HG03095 (cell line): ENCODE data around the gene SLC9A9.
"Not testable (repeated sequence)": the region's sequence is repeated elsewhere in the genome, so short reads cannot be mapped to it uniquely, and the experiment has no call there.

Experiments used
- ATAC-seq: cut with Tn5 transposase; IDR thresholded peaks from one replicate; pipeline ENCODE4 v1.9.1; 2021; ENCODE audit warnings: moderate library complexity; ENCODE audit not compliant: unreplicated experiment

Gene SLC9A9

DNA sequence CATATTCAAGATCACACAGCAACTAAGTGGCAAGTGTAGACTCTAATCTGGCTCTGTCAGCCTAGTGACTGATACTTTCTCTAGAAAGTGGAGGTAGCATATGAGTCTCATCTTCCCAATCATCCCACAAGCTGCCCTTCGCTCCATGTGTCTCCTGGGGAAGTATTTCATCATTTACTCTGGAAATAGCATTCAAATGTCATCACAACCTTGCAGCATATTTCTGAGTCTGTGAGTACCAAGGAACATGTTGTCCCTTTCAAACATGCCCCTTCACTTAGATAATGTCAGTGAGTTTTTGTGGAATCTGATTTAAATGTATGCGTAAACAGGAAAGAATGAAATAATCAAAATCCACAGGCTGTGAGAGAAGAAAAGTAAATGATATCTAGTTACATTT lies 322.9 kb downstream of the SLC9A9 start:
- no peak for ATAC-seq

DNA sequence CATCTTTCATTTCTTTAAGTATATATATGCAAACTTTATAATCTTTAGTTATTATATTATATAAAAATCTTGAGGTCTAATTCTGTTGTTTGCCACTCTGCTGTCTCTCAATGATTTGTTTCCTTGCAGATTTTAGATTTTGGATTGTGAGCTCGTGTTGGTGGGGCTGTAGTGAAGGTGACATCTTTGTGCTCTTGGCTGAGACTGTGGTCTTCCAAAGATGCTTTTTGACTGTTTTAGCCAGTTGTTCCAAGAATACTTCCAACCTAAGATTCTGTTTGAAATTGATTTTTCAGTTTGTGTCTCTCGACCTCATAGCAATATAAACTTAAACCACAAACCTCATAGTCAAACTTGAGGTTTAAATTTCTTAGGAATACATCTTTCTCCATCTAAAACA lies 326.5 kb downstream of the SLC9A9 start:
- no peak for ATAC-seq

DNA sequence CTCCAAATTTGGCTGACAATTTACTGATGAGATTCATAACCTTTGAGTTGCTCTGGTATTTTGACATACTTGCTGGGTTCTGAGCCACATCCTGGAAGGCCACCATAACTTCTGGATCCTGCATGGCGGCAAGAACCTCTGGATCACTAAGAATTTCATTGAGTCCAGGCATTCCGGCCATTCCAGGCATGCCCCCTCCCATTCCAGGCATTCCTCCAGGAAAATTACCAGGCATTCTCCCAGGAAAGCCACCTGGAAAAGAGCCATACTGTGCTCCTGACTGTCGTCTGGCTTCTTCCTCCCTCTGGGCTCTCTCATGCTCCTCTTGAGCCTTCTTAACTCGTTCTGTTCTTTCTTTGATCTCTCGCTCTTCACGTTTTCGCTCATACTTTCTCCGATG lies 331.1 kb downstream of the SLC9A9 start:
- not testable (repeated sequence) for ATAC-seq

DNA sequence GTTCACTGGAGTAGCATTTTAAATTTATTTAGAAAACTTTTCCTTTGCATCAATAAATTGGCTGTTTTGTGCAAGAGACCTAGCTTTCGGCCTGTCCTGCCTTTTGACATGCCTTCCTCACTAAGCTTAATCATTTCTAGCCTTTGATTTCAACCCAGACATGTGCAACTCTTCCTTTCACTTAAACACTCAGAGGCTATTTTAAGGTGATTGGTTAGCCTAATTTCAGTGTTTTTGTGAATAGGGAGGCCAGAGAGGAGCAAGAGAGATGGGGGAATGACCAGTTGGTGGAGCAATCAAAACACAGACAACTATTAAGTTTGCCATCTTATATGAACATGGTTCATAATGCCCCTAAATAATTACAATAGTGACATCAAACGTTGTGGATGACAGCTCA lies 333.4 kb downstream of the SLC9A9 start:
- no peak for ATAC-seq

DNA sequence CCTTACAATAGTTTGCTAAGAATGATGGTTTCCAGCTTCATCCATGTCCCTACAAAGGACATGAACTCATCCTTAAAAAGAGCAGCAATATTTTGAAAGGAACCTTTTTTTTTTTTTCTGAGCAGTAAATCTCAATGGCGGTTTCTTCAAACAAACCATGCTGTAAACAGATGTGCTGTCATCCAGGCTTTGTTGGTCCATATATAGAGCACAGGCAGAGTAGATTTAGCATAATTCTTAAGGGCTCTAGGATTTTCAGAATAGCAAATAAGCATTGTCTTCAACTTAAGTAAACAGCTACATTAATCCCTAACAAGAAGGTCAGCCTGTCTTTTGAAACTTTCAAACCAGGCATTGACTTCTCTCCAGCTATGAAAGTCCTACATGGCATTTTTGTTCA lies 334.2 kb downstream of the SLC9A9 start:
- no peak for ATAC-seq

DNA sequence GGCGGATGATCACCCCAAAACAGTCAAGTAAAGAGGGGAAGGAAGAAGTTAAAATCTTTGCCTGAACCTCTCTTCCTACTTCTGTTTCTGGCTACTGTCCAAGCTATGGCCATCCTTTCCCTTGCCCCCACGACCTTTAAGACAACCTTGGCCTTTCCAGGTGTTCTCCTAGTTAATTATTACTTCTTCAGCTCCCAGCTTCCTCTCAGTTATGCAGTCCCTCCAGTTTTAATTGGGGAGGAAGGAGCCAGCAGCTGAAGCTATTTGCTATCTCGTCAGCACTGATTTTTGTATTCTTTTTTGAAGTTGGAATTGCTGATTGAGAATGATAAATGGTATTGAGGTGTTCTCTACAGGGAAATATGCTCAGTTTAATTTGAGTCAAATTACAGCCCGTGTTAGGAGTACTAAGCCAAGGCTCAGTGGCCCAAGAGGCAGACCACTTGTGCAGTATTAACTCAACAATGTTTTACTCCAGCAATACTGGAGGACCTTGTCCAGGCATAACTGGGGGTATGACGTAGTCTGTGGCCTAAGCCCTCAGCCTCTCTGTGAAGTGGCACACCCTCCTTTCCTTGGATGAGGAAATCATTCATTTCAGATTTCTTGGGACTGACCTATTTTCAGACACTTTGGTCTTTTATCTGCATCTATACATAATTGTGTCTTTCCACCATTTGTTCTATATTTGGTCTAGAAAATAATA lies 336.9 kb downstream of the SLC9A9 start:
- no peak for ATAC-seq

DNA sequence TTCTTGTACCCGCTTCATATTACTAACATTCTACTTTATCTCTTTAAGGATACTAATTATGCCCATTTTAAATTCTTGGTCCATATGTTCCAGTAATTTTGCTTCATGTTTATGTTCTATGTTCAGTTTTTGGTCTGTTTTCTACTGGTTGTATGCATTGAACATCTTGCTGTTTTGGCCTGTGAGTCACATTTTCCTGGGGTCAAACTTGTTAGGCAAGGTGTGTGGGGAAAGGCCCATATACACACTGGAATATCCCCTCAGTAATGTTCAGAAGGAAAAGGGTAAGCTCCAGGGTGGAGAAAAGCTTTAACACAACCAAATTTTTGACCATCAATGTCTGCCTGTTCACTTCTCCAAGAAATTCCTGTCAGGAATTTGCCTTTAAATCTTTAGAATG lies 337.7 kb downstream of the SLC9A9 start:
- ATAC-seq: no peak

DNA sequence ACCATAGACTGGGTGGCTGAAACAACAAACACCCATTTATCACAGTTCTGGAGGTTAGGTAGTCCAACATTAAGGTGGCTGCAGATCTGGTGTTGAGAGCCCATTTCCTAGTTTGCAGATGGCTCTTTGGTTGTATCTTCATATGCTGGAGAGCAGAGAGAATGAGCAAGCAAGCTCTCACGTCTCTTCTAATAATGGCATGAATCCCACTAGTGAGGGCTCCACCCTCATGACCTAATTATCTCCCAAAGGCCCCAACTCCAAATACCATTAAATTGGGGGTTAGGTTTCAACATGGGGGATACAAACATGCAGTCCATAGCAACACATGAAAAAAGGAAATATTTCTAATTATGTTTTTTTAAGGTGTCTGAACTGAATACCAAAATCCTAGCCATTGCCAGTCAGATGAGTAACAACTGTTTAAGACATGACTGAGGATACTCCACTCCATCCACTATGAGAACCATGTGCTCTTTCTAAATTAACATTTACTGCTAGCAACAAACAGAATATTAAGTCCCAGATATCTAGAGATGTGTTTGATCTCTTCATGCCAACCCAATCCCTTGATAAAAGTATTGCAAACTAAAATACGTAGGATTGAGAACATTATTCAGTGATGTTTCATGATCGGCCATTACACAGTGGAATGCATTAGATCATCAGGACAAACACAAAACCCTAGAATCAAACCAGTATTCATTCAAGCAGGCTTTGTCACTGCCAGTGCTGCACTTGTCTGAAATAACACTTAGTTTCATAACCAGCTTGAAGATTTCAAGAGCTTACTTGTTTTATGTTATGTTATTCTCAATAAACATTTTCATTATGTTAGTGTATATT lies 340.3 kb downstream of the SLC9A9 start:
- ATAC-seq: no peak

DNA sequence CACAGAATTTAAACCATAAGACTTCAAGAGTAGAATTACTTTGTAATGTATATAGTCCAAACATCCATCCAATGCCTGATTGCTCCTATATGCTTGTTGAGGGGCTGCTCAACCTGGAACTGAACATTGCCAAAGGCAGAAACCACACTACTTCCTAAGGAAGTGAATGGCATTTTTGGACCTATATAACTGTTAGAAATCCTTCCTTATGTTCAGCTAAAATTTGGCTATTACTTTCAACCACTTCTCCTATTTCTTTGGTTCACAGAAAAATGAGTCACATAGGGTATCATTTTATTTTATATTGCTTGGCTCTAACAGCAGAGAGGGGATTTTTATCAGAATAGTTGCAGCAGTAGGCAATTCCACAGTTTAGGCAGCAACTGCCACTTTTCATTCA lies 342.1 kb downstream of the SLC9A9 start:
- no peak for ATAC-seq

DNA sequence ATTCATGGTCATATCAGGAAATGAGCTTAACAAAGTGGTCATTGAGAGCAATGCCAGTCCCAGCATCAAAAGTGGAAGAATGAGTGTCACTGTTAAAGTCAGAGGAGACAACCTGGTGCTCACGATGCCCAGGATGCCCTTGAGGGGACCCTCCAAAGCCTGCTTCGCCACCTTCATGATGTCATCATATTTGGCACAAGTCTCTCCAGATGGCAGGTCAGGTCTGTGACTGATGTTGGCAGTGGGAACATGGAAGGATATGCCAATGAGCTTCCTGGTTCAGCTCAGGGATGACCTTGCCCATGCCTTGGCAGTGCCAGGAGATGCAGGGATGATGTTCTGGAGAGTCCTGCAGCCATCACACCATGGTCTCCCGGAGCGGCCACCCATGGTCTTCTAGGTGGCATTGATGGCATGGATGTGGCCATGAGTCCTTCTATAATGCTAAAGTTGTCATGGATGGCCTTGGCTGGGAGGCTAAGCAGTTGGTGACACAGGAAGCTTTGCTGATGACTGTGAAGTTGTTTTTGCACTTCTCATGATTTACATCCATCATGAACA lies 344.9 kb downstream of the SLC9A9 start:
- no peak for ATAC-seq

DNA sequence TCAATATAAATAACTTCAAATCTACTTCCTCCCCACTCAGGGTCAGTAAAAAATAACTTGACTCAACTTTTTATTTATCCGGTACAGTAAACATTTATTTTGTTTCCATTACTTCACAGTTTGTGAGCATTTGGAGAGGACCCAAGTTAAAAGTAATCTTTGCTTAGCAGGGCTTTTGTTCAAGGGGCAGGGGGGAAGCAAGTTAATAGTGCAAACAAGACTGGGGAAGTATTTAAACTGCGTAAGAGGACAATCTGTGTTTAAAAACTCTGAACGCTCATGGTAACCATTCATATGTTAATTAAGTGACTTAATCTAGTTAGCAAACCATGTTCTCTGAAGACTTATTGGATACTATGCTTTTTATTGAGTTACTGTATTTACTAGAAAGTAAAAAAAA lies 346.2 kb downstream of the SLC9A9 start:
- ATAC-seq: no peak

DNA sequence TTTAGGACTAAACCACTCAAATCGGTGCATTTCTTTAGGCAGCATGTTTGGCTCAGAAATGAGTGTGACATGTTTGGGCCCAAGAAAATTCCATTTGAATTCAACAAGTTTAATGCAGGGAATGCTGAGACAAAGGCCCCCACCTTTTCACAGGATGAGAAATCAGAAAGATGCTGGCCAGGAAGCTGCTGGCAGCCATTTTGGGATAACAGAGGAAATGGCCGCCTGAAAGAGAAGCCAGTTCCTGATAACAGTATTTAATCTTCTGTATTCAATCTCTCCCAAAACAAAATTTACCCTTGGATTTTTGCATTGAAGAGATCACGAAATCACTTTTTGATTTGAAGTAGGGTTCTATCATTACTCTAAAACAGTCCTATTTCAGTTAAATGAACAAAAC lies 350.9 kb downstream of the SLC9A9 start:
- no peak for ATAC-seq

DNA sequence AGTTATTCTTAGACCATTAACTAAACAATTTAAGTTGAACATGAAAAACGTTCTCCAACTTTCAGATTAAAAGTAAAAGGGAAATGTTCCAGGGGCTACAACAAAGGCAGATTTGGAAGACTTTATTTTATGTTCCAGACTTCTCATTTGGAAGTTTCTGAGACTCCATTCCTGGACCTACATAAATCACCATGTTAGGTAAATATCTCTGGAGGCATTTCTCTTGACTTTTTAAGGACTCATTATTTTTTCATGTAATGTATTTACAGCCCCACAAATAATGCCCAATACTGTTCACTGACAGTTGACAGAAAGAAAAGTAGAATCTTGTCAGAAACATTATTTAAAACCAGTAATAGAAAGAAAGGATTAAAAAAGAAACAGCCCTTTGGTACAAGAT lies 352.1 kb downstream of the SLC9A9 start:
- no peak for ATAC-seq

DNA sequence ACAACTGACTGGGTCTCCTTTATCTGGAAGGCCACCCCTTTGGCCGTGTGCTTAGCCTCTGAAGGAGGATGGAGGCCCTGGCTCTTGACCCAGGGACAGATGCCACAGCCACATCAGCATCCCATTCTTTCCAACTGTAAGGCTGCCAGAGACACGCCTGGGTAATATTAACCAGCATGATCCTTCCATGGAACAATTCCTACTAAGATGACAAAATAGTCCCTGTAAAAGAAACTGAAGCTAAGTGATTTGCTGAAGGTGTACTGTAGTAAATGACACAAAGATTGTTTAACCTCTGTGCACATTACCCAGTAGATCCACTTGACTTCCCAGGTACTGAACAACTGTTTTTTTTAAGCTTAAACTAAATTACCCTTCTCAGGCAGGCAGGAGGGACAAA lies 352.7 kb downstream of the SLC9A9 start:
- ATAC-seq: no peak

DNA sequence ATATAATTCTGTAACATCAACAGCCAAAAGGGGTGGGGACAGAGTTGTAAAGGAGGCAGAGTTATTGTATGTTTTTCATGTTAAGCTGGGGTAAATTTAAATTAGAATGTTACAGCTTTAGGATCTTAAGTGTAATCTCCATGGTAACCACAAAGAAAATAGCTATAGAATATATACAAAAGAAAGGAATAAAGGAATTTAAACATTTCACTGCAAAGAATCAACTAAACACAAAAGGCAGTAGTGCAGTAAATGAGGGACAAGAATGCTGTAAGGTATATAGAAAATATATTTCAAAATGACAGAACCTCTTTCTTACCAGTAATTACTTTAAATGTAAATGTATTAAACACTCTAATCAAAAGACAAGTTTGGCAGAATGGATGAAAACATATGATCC lies 361.7 kb downstream of the SLC9A9 start:
- no peak for ATAC-seq

DNA sequence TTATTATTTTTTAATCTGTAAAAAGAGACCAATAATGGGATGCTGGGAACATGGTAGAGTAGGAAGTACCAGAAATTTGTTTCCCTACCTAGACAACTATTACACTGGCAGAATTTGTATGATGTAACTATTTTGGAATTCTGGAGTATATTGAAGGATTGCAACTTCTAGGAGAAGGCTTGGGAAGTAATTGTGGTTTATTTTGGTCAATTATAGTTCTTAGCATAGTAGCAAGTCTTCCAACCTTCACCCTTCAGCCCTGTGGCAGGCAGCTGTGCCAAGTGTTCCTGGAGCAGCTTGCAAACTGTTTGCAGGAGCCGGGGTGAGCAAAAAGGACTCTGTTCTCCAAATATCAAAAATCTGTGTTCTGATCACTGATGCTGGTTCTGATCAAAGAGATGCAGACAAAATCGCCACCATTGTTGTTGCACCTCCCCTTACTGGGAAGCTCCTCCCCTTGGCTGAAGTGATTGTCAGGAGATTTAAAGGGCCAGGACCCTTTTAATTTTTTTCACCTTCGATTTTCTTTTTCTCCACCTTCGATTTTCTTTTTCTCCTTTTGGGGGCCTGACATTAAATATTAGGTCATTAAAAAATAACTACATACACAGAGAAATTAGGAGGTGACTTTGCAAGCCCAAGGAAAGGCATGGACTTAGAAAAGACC lies 363.3 kb downstream of the SLC9A9 start:
- no peak for ATAC-seq

DNA sequence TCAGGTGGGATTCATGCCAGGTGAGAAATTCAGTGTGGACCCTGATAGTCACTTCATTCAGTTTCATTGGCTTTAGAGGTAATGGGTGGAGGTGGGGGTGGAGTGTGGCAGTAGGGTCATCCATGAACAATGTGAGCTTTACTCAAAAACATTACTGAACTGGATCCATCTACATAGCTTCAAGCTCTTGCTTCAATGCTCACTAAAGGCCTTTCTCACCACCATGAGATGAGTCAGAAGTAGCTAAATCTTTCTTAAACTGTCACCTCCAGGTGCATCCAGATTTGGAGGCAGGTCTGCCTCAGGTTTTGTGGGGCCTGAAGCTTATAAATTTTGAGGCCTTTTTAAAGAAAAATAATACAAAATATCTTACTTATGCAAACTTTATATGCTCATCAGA lies 365.1 kb downstream of the SLC9A9 start:
- ATAC-seq: no peak

DNA sequence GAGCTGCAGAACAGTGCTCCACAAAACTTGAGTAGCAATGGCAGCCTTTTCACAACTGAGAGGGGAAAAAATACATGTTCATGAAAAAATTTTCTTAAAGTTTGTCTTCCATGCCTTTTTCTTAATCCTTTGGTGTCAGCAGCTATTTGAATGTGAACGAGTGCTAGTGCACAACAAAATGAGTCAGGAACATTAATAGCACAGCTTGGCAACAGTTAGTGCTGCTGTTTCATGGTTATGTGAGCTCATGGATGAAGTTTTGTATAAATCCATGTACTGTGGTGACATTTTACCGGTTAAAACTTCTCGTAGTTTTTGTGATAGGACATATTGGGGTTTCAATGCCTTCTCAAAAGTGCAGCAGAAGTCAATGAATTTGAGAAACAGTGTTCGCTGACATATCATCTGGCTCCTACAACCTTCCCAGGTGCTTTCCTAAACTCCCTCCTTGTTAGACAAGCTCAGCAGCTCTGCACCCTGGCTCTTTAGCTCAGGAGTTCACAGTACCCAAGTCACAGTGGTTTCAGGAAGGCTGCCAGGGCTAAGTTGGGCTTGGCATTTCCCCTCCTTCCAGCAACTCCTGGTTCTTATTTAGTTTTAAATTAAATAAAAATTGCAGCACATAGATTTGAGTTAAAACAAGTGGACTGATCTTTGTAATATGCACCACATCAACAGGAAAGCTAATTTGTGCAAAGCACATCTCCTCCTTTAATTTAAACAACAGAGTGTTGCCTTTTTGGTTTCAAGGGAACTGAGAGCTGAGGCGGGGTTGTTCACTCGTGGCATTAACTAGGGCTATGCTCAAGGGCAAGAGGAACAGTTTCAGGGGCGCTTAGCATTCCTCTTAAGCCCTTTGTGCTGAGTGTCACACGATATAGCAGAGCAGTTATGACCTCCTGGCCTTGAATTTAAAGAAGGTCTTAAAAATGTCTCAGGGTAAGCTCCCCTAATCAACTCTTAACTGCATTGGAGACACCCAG lies 365.9 kb downstream of the SLC9A9 start:
- no peak for ATAC-seq

DNA sequence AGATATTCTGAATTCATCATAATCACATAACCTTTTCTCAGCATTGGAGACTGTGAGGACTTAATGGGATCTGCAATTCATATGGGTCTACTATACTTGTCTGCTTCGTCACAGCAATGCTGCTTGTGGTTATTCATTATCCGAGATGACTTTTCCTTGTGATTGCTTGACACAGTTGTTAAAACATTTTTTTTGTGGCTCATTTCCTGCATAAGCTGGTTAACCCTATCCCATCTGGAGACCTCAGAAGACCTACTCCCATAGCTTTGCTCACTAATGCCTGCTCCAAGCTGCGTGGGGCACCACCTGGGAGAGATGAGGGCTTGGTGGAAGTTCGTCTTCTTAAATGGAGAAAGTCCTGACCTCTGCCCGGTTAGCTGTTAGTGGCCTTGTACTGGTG lies 367.9 kb downstream of the SLC9A9 start:
- no peak for ATAC-seq

DNA sequence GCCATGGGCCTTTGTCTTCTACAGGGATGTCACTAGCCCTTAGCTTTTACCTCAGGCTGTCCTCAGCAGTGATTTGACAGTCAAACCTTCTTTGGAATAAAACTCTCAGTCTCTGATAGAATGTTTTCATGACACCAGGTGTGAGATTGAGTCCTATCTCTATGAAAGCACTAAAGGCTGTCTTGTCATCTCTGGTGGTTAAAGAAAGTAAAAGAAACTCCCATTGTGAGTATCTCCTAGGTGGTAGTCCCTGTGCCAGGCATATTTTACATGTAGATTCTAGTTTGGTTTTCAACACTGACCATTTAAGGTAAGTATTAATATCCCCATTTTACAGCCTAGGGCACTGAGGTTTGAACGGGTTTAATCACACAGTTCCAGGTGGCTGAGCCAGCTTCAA lies 368.5 kb downstream of the SLC9A9 start:
- ATAC-seq: no peak
